Mononuclear cell (primary cell): Measurements from ENCODE around the gene ENOX1. TPM values are rescaled to one million over a fixed set of nuclear protein-coding genes. Genes with fewer than 3 reads are reported as not detected.

Experiments
- H3K27me3 ChIP-seq: 2 replicates; pipeline ENCODE4 v1.6.0; 2011; ENCODE audit warnings: low read length, control low read depth; ENCODE audit not compliant: insufficient read depth
- H3K4me1 ChIP-seq: 2 replicates; pipeline ENCODE4 v1.5.1; 2011; ENCODE audit warnings: mild to moderate bottlenecking, low read length, control low read depth; ENCODE audit not compliant: insufficient read depth
- H3K4me3 ChIP-seq: 2 replicates; pipeline ENCODE4 v1.5.1; 2011; ENCODE audit warnings: mild to moderate bottlenecking, low read length, moderate library complexity
- H3K9me3 ChIP-seq: 2 replicates; pipeline ENCODE4 v1.5.1; 2011; ENCODE audit warnings: low read depth, mild to moderate bottlenecking, control low read depth, low read length
- total RNA-seq: library from RNA; depleted of rRNA; stranded (reverse); fragments of >200 nt; gene quantifications from one replicate; pipeline ENCODE4 v1.2.3, GENCODE V29; 2012

ENOX1 gene
- total RNA-seq, 1 donor, result under 0.01 TPM

- Histone ChIP-seq H3K4me1 (no peaks in the 10 kb centered on the region), H3K9me3 (no peaks in the 10 kb centered on the region), H3K27me3 (no peaks in the 10 kb centered on the region), H3K4me3 (no peak overlapping the region)
These were observed 307.9 kb downstream of the ENOX1 start for GRCh38 chr13:43478902-43479301.

DNA sequence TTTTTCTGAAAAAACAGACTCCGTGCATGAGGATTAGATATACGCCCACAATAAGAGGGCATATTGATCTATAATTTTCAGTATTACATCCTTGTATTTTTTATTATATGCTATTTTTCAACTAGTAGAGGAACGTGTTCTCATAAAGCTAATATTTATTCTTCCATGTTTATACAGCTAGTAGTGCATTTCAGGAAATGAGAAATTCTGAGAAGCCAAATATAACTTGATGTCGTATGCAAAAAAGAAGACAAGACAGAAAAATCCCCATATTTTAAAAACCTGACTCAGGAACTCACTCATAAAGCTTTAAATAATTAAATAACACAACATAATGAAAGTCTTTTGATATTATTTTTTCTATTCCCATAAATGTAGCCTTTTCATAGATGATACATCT is 308.6 kb downstream of the ENOX1 start:
- Histone ChIP-seq H3K27me3 (no peaks in the 10 kb centered on the region), H3K4me1 (no peaks in the 10 kb centered on the region), H3K4me3 (no peak overlapping the region), H3K9me3 (no peaks in the 10 kb centered on the region)

GRCh38 chr13:43475140-43475539 is 311.6 kb downstream of the ENOX1 start:
- Histone ChIP-seq H3K27me3 (no peaks in the 10 kb centered on the region), H3K4me3 (no peak overlapping the region), H3K4me1 (no peaks in the 10 kb centered on the region), H3K9me3 (no peaks in the 10 kb centered on the region)

DNA sequence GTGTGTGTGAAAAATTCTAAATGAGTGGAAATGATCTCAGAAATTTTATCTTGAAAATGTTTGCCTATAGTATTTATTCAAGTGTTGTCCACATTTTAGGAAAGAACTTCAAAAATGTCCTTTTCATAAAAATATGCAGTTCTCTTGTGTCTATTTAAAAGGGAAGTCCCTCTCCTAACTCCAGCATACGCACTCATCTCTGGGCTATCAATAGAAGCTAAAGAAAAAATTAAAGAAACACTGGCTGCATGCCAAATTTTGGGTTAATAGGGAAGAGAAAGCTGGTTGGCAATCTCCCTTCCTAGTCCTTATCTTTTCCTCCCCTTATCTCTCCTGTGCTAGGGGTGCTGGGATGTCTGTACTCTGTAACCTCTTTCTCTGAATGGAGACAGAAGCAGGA is 313.3 kb downstream of the ENOX1 start:
- H3K4me3 ChIP-seq, result no peak overlapping the region
- H3K27me3 ChIP-seq, result no peaks in the 10 kb centered on the region
- H3K4me1 ChIP-seq, result no peaks in the 10 kb centered on the region
- no peaks in the 10 kb centered on the region for H3K9me3 ChIP-seq

- Histone ChIP-seq H3K9me3 (no peaks in the 10 kb centered on the region), H3K27me3 (no peaks in the 10 kb centered on the region)
These were observed 313.8 kb downstream of the ENOX1 start for GRCh38 chr13:43472980-43473379.

DNA sequence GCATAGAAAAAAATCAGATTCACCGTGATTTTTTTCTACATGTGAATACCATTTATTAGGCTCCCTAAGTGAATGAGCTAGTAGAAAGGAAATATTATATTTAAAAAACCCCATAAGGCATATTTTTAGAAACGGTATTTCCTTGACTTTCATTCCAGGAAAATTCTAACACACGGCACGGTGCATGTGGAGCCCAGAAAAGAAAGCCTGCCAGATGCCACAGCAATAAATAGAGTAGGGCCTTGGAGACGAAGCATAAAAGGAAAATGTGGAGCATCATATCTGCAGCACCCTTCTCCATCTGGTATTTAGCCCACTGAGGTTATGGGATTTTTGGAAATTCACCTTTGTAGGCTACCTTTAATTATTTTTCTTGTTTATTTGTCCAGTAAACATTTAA is 314.4 kb downstream of the ENOX1 start:
- Histone ChIP-seq H3K4me1 (no peaks in the 10 kb centered on the region), H3K9me3 (no peaks in the 10 kb centered on the region), H3K27me3 (no peaks in the 10 kb centered on the region), H3K4me3 (no peak overlapping the region)

More at GRCh38 chr13:43472980-43473379, 313.8 kb downstream of the ENOX1 start:
- Histone ChIP-seq H3K4me1 (no peaks in the 10 kb centered on the region), H3K4me3 (no peak overlapping the region)

GRCh38 chr13:43470610-43471009 is 316.2 kb downstream of the ENOX1 start:
- Histone ChIP-seq H3K27me3 (no peaks in the 10 kb centered on the region), H3K4me1 (no peaks in the 10 kb centered on the region), H3K4me3 (no peak overlapping the region), H3K9me3 (no peaks in the 10 kb centered on the region)

- no peaks in the 10 kb centered on the region for H3K9me3 ChIP-seq
- H3K4me1 ChIP-seq, result no peaks in the 10 kb centered on the region
- H3K27me3 ChIP-seq, result no peaks in the 10 kb centered on the region
- no peak overlapping the region for H3K4me3 ChIP-seq
These were observed 317.0 kb downstream of the ENOX1 start for GRCh38 chr13:43469791-43470190.

GRCh38 chr13:43464578-43465264 is 322.1 kb downstream of the ENOX1 start:
- H3K4me1 ChIP-seq, result no peaks in the 10 kb centered on the region
- no peaks in the 10 kb centered on the region for H3K9me3 ChIP-seq
- no peak overlapping the region for H3K4me3 ChIP-seq
- H3K27me3 ChIP-seq, result no peaks in the 10 kb centered on the region

DNA sequence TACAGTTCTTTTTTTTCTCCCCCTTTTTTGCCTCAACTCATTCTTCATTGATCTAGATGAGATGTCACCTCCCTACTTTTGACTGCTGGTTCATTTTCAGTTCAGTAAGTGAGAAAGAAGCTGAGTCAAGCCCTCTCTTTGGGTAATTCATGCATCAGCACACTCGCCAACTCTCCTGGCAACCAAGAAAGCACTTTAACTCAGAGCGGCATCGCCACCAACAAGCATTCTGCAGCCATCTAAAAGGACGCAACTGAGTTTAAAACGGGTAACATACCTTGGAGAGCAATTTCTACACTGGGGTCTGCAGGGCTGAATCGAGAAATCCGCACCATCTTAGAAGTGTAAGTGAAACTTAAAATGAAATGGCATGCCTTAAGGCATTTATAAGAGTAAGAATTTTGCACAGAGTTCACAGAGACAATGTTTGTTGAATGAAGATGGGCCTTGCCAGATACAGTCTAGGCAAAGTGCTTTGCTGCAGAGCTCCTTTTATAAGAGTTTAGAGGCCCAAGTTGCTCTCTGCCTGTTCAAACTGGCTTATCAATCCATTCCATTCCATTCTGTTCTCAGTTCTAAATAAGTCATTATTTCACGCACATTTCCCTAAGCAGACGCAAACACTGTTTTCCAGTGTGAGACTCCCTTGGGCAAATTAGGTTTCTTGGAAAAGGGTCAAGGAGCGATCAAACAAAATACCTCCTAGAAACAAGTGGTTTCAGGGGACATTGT is 338.0 kb downstream of the ENOX1 start:
- H3K4me1 ChIP-seq, result no peaks in the 10 kb centered on the region
- H3K27me3 ChIP-seq, result no peaks in the 10 kb centered on the region
- no peaks in the 10 kb centered on the region for H3K9me3 ChIP-seq
- no peak overlapping the region for H3K4me3 ChIP-seq

DNA sequence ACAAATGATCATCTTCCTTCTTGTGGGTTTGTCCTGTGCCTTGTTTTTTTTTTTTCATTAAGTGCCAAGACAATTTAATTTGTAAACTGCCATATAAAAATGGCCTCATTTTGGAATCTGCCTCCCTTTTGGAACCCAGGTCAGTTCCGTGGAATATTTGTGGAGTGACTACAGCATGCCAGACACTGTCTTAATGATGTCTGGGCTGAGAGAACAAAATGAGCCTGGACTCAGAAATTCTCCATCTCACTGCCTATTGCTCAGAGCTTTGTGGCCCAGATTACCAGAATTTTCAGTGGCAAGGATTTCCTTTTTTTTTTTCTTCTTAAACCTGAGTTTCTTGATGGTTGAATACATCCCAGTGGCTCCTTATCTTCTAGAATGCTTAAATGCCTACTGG is 340.6 kb downstream of the ENOX1 start:
- Histone ChIP-seq H3K27me3 (no peaks in the 10 kb centered on the region), H3K4me1 (no peaks in the 10 kb centered on the region), H3K4me3 (no peak overlapping the region), H3K9me3 (no peaks in the 10 kb centered on the region)

GRCh38 chr13:43445668-43446067 is 341.1 kb downstream of the ENOX1 start:
- H3K4me3 ChIP-seq, result no peak overlapping the region
- no peaks in the 10 kb centered on the region for H3K27me3 ChIP-seq
- no peaks in the 10 kb centered on the region for H3K4me1 ChIP-seq
- no peaks in the 10 kb centered on the region for H3K9me3 ChIP-seq

- Histone ChIP-seq H3K9me3 (no peaks in the 10 kb centered on the region), H3K4me1 (no peaks in the 10 kb centered on the region), H3K27me3 (no peaks in the 10 kb centered on the region), H3K4me3 (no peak overlapping the region)
These were observed 342.7 kb downstream of the ENOX1 start for GRCh38 chr13:43444081-43444480.

- no peak overlapping the region for H3K4me3 ChIP-seq
- H3K4me1 ChIP-seq, result no peaks in the 10 kb centered on the region
- no peaks in the 10 kb centered on the region for H3K27me3 ChIP-seq
- no peaks in the 10 kb centered on the region for H3K9me3 ChIP-seq
These were observed 344.8 kb downstream of the ENOX1 start for GRCh38 chr13:43441899-43442499.

DNA sequence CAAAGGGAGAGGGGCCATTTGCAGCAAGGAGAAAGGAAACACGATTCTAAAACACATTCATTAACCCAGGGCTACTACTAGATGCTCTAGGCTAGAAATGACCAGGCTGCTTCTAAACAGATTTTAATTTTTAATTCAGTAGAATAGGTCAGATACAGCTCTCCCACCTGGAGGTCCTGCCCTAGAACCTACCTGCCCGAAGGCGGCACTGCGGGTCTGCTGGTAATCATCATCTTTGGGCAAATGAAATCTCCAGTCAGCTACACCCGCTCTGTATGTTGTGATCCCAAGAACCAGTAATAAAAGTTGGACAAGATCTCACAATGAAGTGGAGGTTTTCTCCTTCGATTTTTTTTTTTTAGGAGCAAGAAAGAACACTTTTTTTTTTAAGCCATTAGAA is 345.3 kb downstream of the ENOX1 start:
- Histone ChIP-seq H3K9me3 (no peaks in the 10 kb centered on the region), H3K27me3 (no peaks in the 10 kb centered on the region), H3K4me1 (no peaks in the 10 kb centered on the region), H3K4me3 (no peak overlapping the region)
